IPS-20b (cell line): ENCODE measurements around the gene THY1.

ENCODE experiments used
- H3K27ac ChIP-seq: one replicate; pipeline ENCODE4 v1.5.1; 2013; ENCODE audit warnings: low read length
- H3K27me3 ChIP-seq: 2 replicates; pipeline ENCODE4 v1.6.1; 2013; ENCODE audit warnings: mild to moderate bottlenecking, low read length, inconsistent platforms; ENCODE audit not compliant: insufficient read depth
- H3K36me3 ChIP-seq: 2 replicates; pipeline ENCODE4 v1.6.1; 2013; ENCODE audit warnings: low read depth, mild to moderate bottlenecking, inconsistent platforms, low read length, moderate library complexity; ENCODE audit not compliant: insufficient read depth
- H3K4me1 ChIP-seq: 2 replicates; pipeline ENCODE4 v1.6.1; 2013; ENCODE audit warnings: mild to moderate bottlenecking, control low read depth, inconsistent platforms, low read length, moderate library complexity; ENCODE audit not compliant: insufficient read depth
- H3K4me3 ChIP-seq: 2 replicates; pipeline ENCODE4 v1.5.1; 2013; ENCODE audit warnings: mild to moderate bottlenecking, low read length, inconsistent platforms
- H3K9ac ChIP-seq: 2 replicates; pipeline ENCODE4 v1.6.1; 2013; ENCODE audit warnings: low read depth, mild to moderate bottlenecking, inconsistent platforms, low read length, moderate library complexity
- H3K9me3 ChIP-seq: 2 replicates; pipeline ENCODE4 v1.6.1; 2013; ENCODE audit warnings: mild to moderate bottlenecking, low read depth, low read length, inconsistent platforms; ENCODE audit not compliant: insufficient read depth

The THY1 gene

DNA sequence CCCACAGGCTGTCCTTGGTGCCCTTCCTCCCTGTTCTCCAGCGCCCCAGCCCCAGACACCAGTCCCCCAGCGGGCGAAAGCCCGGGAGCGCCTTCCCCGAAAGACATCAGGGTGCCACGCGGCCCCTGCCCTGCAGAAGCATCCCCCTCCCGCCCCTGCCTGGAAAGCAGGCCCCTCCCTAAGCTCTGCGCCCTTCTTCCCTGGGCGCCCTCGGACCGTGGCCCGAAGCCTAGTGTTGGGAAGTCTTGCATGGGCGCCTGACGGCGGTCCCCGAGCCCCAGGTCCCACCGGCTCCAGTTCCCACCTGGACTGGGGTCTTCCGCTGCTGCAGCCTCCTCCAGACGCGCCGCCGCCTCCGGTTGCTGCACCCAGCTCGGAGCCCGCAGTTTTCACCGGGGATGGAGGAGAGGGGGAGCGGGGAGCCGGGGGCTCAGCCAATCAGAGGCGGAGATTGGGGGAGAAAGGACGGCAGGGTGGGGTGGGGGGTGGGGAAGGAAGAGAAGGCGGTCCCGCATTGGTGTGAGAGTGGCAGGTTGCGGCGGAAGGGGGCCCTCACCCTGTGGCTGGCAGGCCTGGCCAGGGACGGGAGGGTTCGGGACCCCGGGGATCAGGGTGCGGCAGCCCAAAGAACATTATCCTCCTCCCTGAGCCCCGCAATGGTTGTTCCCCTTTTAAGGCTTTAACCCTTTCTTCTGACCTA is at the start of gene THY1:
THY1 (minus strand) TSS at position 364 of the 700 bp plus-strand sequence. CDS start 2,267 bp downstream, outside the sequence.
- no peaks in the 10 kb centered on the region; the same call in 1 of the 2 replicates for H3K27me3 ChIP-seq
- peaks cover 29% of the 10 kb centered on the region for H3K4me1 ChIP-seq
- peak within 1 kb of the TSS; percentile 83 for H3K27ac ChIP-seq
- H3K4me3 ChIP-seq = peak within 1 kb of the TSS; percentile 96
- H3K9me3 ChIP-seq = no peaks in the 10 kb centered on the region
- peak within 1 kb of the TSS; percentile 95 for H3K9ac ChIP-seq
- peaks cover 36% of the 10 kb centered on the region for H3K36me3 ChIP-seq

- Histone ChIP-seq H3K27ac (no peak overlapping the region), H3K4me3 (no peak overlapping the region), H3K9me3 (no peaks in the 10 kb centered on the region), H3K27me3 (no peaks in the 10 kb centered on the region), H3K4me1 (no peaks in the 10 kb centered on the region; the same call in 1 of the 2 replicates), H3K36me3 (no peaks in the 10 kb centered on the region), H3K9ac (no peak overlapping the region)
Measured at GRCh38 chr11:119472186-119472855, 49.3 kb upstream of the THY1 start.

DNA sequence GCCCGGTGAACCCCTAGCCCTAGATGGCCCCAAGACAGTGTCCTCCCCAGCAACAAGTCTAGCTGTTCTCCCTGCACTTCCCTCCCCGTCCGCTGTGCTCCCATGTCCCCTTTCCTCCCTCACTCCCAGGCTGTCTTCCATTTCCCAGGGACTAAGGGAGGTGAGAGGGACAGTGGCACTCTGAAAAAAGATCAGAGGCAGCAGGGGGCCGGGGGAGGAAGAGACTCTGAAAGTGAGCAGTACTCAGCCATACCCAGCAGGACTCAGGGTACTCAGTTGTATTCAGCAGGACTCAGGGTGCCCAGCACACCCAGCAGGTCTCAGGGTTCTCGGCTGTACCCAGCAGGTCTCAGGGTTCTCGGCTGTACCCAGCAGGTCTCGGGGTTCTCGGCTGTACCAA is 48.4 kb upstream of the THY1 start:
- Histone ChIP-seq H3K9me3 (no peaks in the 10 kb centered on the region), H3K27me3 (no peaks in the 10 kb centered on the region)

DNA sequence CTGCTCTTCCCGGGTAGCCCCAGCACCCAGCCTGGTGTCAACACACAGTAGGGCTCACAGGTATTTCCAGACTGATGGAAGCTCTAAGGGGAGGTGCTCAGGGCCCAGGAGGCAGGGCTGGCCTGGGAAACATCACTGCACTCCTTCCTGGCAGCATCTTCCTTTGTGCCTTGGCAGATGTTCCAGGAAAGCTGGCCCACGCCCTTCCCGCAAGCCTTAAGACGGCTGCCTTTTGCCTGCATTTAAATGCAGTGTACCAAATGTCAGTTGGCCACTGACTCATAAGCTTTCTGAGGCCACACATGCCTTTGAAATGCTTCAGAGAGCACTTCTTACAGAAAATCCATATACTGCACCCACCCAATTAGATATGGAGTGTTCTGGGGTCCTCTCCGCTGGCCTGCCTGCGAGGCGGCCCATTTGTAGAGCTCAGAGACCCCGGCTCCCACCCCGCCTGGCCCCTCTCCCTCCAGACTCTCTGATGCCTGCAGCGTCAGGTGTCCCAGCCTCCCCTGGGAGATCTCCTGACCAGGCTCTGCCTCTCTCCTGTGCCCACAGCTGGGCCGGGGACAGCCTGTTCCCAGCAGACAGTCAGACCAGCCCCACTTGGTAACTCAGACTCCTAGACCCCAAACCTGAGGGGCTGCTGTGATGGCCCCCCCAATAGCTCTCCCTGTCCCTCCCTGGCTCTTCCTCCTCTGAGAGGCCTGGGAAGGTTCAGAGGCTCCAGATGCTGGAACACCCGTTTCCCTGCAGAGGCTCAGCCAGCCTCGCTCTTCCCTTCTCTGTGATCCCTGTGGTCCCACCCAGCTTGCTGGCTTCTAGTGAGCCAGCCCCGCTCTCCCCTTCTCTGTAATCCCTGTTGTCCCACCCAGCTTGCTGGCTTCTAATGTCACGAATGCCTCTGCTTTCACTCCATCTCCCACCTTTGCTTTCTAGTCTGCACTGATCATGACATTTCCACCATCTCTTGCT is 47.6 kb upstream of the THY1 start:
- H3K27ac ChIP-seq = no peak overlapping the region
- no peaks in the 10 kb centered on the region for H3K36me3 ChIP-seq
- no peaks in the 10 kb centered on the region; the same call in 1 of the 2 replicates for H3K4me1 ChIP-seq
- no peaks in the 10 kb centered on the region for H3K27me3 ChIP-seq
- no peak overlapping the region for H3K9ac ChIP-seq
- no peaks in the 10 kb centered on the region for H3K9me3 ChIP-seq
- H3K4me3 ChIP-seq = no peak overlapping the region

More for the DNA sequence above, 48.4 kb upstream of the THY1 start:
- Histone ChIP-seq H3K27ac (no peak overlapping the region), H3K4me1 (no peaks in the 10 kb centered on the region; the same call in 1 of the 2 replicates), H3K36me3 (no peaks in the 10 kb centered on the region), H3K4me3 (no peak overlapping the region), H3K9ac (no peak overlapping the region)

DNA sequence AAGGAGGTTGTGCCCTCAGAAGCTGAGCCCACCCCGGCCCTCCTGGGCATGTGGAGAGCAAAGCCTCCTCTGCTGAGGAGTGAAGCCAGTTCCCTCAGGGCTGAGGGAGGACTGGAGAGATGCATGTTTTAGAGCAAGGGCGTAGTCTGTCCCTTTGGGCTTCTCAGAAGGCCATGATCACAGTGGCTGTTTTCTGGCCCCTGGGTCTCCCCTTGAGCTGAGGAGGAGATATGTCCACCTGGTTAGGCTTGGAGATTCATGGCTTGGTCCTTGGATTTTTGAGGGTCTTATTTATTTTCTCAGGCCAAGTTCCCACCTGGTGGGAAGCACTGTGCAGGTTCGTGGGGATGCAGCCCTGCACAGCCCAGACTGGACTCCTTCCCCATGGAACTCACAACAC is 46.5 kb upstream of the THY1 start:
- H3K4me3 ChIP-seq = no peak overlapping the region
- no peaks in the 10 kb centered on the region for H3K9me3 ChIP-seq
- H3K4me1 ChIP-seq = no peaks in the 10 kb centered on the region; the same call in 1 of the 2 replicates
- H3K27ac ChIP-seq = no peak overlapping the region
- no peaks in the 10 kb centered on the region for H3K36me3 ChIP-seq
- H3K27me3 ChIP-seq = no peaks in the 10 kb centered on the region
- no peak overlapping the region for H3K9ac ChIP-seq

- no peak overlapping the region for H3K4me3 ChIP-seq
- no peaks in the 10 kb centered on the region for H3K4me1 ChIP-seq
- H3K27me3 ChIP-seq = no peaks in the 10 kb centered on the region
- no peaks in the 10 kb centered on the region for H3K36me3 ChIP-seq
- H3K9me3 ChIP-seq = no peaks in the 10 kb centered on the region
- H3K9ac ChIP-seq = no peak overlapping the region
- H3K27ac ChIP-seq = no peak overlapping the region
Measured at GRCh38 chr11:119468511-119468910, 45.5 kb upstream of the THY1 start.

GRCh38 chr11:119461229-119461963 is 38.4 kb upstream of the THY1 start:
- H3K27ac ChIP-seq = no peak overlapping the region
- H3K4me3 ChIP-seq = no peak overlapping the region
- no peaks in the 10 kb centered on the region for H3K9me3 ChIP-seq
- H3K4me1 ChIP-seq = peaks cover 4% of the 10 kb centered on the region; the same call in 1 of the 2 replicates
- H3K9ac ChIP-seq = no peak overlapping the region
- H3K27me3 ChIP-seq = no peaks in the 10 kb centered on the region
- no peaks in the 10 kb centered on the region for H3K36me3 ChIP-seq

- no peak overlapping the region for H3K27ac ChIP-seq
- H3K27me3 ChIP-seq = no peaks in the 10 kb centered on the region
- no peak overlapping the region for H3K9ac ChIP-seq
Measured at GRCh38 chr11:119460582-119460981, 37.6 kb upstream of the THY1 start.

GRCh38 chr11:119460097-119460496 is 37.1 kb upstream of the THY1 start:
- Histone ChIP-seq H3K9ac (no peak overlapping the region), H3K9me3 (no peaks in the 10 kb centered on the region), H3K4me3 (no peak overlapping the region), H3K4me1 (peaks cover 4% of the 10 kb centered on the region; the same call in 1 of the 2 replicates), H3K27me3 (no peaks in the 10 kb centered on the region), H3K27ac (no peak overlapping the region), H3K36me3 (no peaks in the 10 kb centered on the region)

More at GRCh38 chr11:119460582-119460981, 37.6 kb upstream of the THY1 start:
- Histone ChIP-seq H3K4me3 (no peak overlapping the region), H3K36me3 (no peaks in the 10 kb centered on the region), H3K9me3 (no peaks in the 10 kb centered on the region), H3K4me1 (peaks cover 4% of the 10 kb centered on the region; the same call in 1 of the 2 replicates)

GRCh38 chr11:119459293-119459976 is 36.5 kb upstream of the THY1 start:
- Histone ChIP-seq H3K4me1 (peaks cover 4% of the 10 kb centered on the region; the same call in 1 of the 2 replicates), H3K36me3 (no peaks in the 10 kb centered on the region), H3K27ac (no peak overlapping the region), H3K9me3 (no peaks in the 10 kb centered on the region), H3K9ac (no peak overlapping the region), H3K4me3 (no peak overlapping the region), H3K27me3 (no peaks in the 10 kb centered on the region)
